Measurements from ENCODE around the gene PPIL4. TPM values are rescaled to one million over a fixed set of nuclear protein-coding genes. Genes with fewer than 3 reads are reported as not detected.

Gene PPIL4
- total and polyA plus RNA-seq, 3 donors from 2014 or later = 13.9 to 39.4 (median 36.0) TPM

GRCh38 chr6:149513915-149514314 lies 31.9 kb downstream of the PPIL4 start:
- Histone ChIP-seq H3K27ac (no peak overlapping the region), H3K27me3 (no peaks in the 10 kb centered on the region), H3K4me3 (no peak overlapping the region), H3K4me1 (no peaks in the 10 kb centered on the region), H3K36me3 (ENCODE audit: low read depth, missing control alignments) (no peaks in the 10 kb centered on the region), H3K9me3 (no peaks in the 10 kb centered on the region)
- intact Hi-C loops (cut with DNase I; ENCODE audit: low total_unique reads) = no loop called here
- DNase-seq = no peak
- 88% methylated on average over 5 of the region's 5 CpGs for WGBS, 2 donors
- TF ChIP-seq POLR2A (IDR thresholded peaks at IDR 0.05) = no peak
- TF ChIP-seq, protein P1, sequence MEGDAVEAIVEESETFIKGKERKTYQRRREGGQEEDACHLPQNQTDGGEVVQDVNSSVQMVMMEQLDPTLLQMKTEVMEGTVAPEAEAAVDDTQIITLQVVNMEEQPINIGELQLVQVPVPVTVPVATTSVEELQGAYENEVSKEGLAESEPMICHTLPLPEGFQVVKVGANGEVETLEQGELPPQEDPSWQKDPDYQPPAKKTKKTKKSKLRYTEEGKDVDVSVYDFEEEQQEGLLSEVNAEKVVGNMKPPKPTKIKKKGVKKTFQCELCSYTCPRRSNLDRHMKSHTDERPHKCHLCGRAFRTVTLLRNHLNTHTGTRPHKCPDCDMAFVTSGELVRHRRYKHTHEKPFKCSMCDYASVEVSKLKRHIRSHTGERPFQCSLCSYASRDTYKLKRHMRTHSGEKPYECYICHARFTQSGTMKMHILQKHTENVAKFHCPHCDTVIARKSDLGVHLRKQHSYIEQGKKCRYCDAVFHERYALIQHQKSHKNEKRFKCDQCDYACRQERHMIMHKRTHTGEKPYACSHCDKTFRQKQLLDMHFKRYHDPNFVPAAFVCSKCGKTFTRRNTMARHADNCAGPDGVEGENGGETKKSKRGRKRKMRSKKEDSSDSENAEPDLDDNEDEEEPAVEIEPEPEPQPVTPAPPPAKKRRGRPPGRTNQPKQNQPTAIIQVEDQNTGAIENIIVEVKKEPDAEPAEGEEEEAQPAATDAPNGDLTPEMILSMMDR (IDR thresholded peaks at IDR 0.05) = no peak

- DNase-seq = no peak
- H3K36me3 ChIP-seq (ENCODE audit: low read depth, missing control alignments) = no peaks in the 10 kb centered on the region
- no peak overlapping the region for H3K27ac ChIP-seq
- no peaks in the 10 kb centered on the region for H3K4me1 ChIP-seq
- intact Hi-C loops (cut with DNase I; ENCODE audit: low total_unique reads) = no loop called here
- H3K9me3 ChIP-seq = no peaks in the 10 kb centered on the region
- WGBS, 2 donors = 80 to 88% methylated on average over 4 of the region's 4 CpGs
- no peak overlapping the region for H3K4me3 ChIP-seq
- TF ChIP-seq, protein P1 (IDR thresholded peaks at IDR 0.05) = no peak
- TF ChIP-seq POLR2A (IDR thresholded peaks at IDR 0.05) = no peak
- H3K27me3 ChIP-seq = no peaks in the 10 kb centered on the region
Measured at GRCh38 chr6:149510793-149511512, 34.9 kb downstream of the PPIL4 start.

DNA sequence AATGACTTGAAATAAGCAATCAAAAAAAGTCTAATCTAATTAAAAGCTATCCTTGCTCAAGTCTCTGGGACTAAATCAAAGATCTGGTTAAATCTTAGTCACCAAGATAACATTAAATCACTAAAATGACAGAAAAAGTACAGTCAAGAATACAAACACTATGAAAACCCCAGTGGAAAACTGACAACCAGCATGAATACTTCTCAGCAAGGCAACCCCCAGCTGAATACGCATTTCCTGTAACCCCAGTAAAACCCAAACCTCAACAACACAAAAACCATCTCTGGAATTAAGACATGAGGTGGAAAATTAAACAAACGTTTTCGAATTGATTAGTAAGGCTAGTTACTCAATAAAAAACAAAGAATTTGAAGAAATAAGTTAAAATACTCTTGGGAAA lies 37.4 kb downstream of the PPIL4 start:
- Histone ChIP-seq H3K9me3 (no peaks in the 10 kb centered on the region), H3K4me1 (no peaks in the 10 kb centered on the region), H3K27me3 (no peaks in the 10 kb centered on the region), H3K27ac (no peak overlapping the region), H3K36me3 (ENCODE audit: low read depth, missing control alignments) (no peaks in the 10 kb centered on the region), H3K4me3 (no peak overlapping the region)
- DNase-seq = no peak
- no peak for TF ChIP-seq POLR2A (IDR thresholded peaks at IDR 0.05)
- TF ChIP-seq, protein P1 (IDR thresholded peaks at IDR 0.05) = no peak
- intact Hi-C loops (cut with DNase I; ENCODE audit: low total_unique reads) = no loop called here
- 79 to 91% methylated on average over 3 of the region's 3 CpGs for WGBS, 2 donors

GRCh38 chr6:149503872-149504271 lies 42.0 kb downstream of the PPIL4 start:
- no peak for DNase-seq
- intact Hi-C loops (cut with DNase I; ENCODE audit: low total_unique reads) = no loop called here
- Histone ChIP-seq H3K27me3 (no peaks in the 10 kb centered on the region), H3K36me3 (ENCODE audit: low read depth, missing control alignments) (no peaks in the 10 kb centered on the region), H3K9me3 (no peaks in the 10 kb centered on the region), H3K27ac (no peak overlapping the region), H3K4me3 (no peak overlapping the region), H3K4me1 (no peaks in the 10 kb centered on the region)
- 85 to 93% methylated on average over 2 of the region's 2 CpGs for WGBS, 2 donors
- TF ChIP-seq, protein P1 (IDR thresholded peaks at IDR 0.05) = no peak
- no peak for TF ChIP-seq POLR2A (IDR thresholded peaks at IDR 0.05)

GRCh38 chr6:149503276-149503675 lies 42.6 kb downstream of the PPIL4 start:
- 89% methylated on average over 2 of the region's 2 CpGs for WGBS, 2 donors
- no peaks in the 10 kb centered on the region for H3K27me3 ChIP-seq
- intact Hi-C loops (cut with DNase I; ENCODE audit: low total_unique reads) = no loop called here

More at GRCh38 chr6:149503276-149503675, 42.6 kb downstream of the PPIL4 start:
- no peaks in the 10 kb centered on the region for H3K4me1 ChIP-seq
- H3K9me3 ChIP-seq = no peaks in the 10 kb centered on the region
- DNase-seq = no peak
- H3K27ac ChIP-seq = no peak overlapping the region
- no peak overlapping the region for H3K4me3 ChIP-seq
- TF ChIP-seq, protein P1 (IDR thresholded peaks at IDR 0.05) = no peak
- TF ChIP-seq POLR2A (IDR thresholded peaks at IDR 0.05) = no peak
- no peaks in the 10 kb centered on the region for H3K36me3 ChIP-seq (ENCODE audit: low read depth, missing control alignments)

Measured in testis (tissue), 3 donors.